HCT116 (cell line): ENCODE results near the gene SALL4. TPM values are rescaled to one million over a fixed set of nuclear protein-coding genes. Genes with fewer than 3 reads are reported as not detected.
A peak's percentile ranks its signal among the peaks of the same experiment; 100 is the strongest.
"Not testable (repeated sequence)": the region's sequence is repeated elsewhere in the genome, so short reads cannot be mapped to it uniquely, and the experiment has no call there.

Experiments
- ATAC-seq: fragments of 200-7000 bp; cut with Tn5 transposase; 2 replicates; pipeline ENCODE4 v1.9.1; 2020; ENCODE audit warnings: mild to moderate bottlenecking, moderate library complexity
- BruUV-seq: library from RNA; stranded (reverse); fragments of 400-500 nt; replicated peaks from 2 replicates; lab custom pipeline; 2021; lab: Mats Ljungman, UMichigan
- CTCF ChIA-PET: fragments of 300-600 bp; sonication (Branson Sonifier 250); formaldehyde crosslinking; loops from one replicate; lab custom pipeline; 2021; ENCODE audit warnings: antibody characterized with exemption; lab: Charles Lee
- POLR2A ChIA-PET: fragments of 300-600, 350-600 bp; sonication (Branson Sonifier 250); formaldehyde crosslinking; loops from one replicate; lab custom pipeline; 2021; ENCODE audit warnings: antibody characterized with exemption; lab: Charles Lee
- RAD21 ChIA-PET, 2 experiments: fragments of 300-600 bp; sonication (Branson Sonifier 250); formaldehyde crosslinking; loops; one replicate each; lab custom pipeline; 2023; ENCODE audit warnings: low total read pairs in 2 of 2; ENCODE audit not compliant: uncharacterized antibody in 2 of 2, unreplicated experiment in 2 of 2, low non-redundant PET in 1 of 2; lab: Charles Lee
- DNase-seq: peaks from one replicate; pipeline ENCODE4 v3.0.0-alpha.2; 2010; ENCODE audit warnings: low read depth, low spot score
- H2AFZ ChIP-seq: fragments of 200-600 bp; shearing (Covaris generic), sonication (generic); 2 replicates; pipeline ENCODE4 v1.6.1; 2017; ENCODE audit warnings: low read depth, mixed run types, mixed read lengths, antibody characterized with exemption, low read length; ENCODE audit not compliant: poor library complexity, severe bottlenecking
- H3K27ac ChIP-seq: 2 replicates; pipeline ENCODE4 v1.5.1; 2012; ENCODE audit warnings: low read depth, low read length
- H3K27me3 ChIP-seq: fragments of 200-600 bp; sonication (generic); 2 replicates; pipeline ENCODE4 v1.6.1; 2016; ENCODE audit warnings: mixed run types, low read length, mixed read lengths; ENCODE audit not compliant: insufficient read depth
- H3K36me3 ChIP-seq, 2 experiments: fragments of 200-500 bp in 1 of 2; fragments of 200-600 bp in 1 of 2; sonication (Bioruptor generic) in 1 of 2; sonication (generic) in 1 of 2; 2 replicates each; pipeline versions ENCODE4 v1.5.1 to v1.6.1; 2014 to 2016; ENCODE audit warnings: low read length in 2 of 2, inconsistent platforms in 1 of 2, mixed read lengths in 1 of 2, mixed run types in 1 of 2; ENCODE audit not compliant: insufficient read depth in 2 of 2, control insufficient read depth in 1 of 2
- H3K4me1 ChIP-seq, 2 experiments: fragments of 200-600 bp in 1 of 2; sonication (generic) in 1 of 2; 2 replicates each; pipeline versions ENCODE4 v1.5.1 to v1.6.1; 2012 to 2017; ENCODE audit warnings: low read length in 2 of 2, inconsistent platforms in 1 of 2, mild to moderate bottlenecking in 1 of 2, mixed read lengths in 1 of 2, mixed run types in 1 of 2, moderate library complexity in 1 of 2; ENCODE audit not compliant: insufficient read depth in 2 of 2, control insufficient read depth in 1 of 2
- H3K4me2 ChIP-seq: fragments of 200-600 bp; sonication (generic); 2 replicates; pipeline ENCODE4 v1.6.1; 2017; ENCODE audit warnings: mixed run types, low read length, mixed read lengths
- H3K4me3 ChIP-seq, 2 experiments: fragments of 200-600 bp in 1 of 2; sonication (generic) in 1 of 2; replicated peaks in 1 of 2; 2 replicates each; pipeline ENCODE4 v1.5.1; 2011 to 2016; ENCODE audit warnings: low read length in 2 of 2, control low read depth in 1 of 2, low read depth in 1 of 2, mild to moderate bottlenecking in 1 of 2, mixed read lengths in 1 of 2, mixed run types in 1 of 2
- H3K79me2 ChIP-seq: fragments of 200-600 bp; sonication (generic); 2 replicates; pipeline ENCODE4 v1.6.1; 2017; ENCODE audit warnings: mild to moderate bottlenecking, mixed run types, low read length, moderate library complexity, mixed read lengths; ENCODE audit not compliant: insufficient read depth
- H3K9ac ChIP-seq: fragments of 200-600 bp; sonication (generic); 2 replicates; pipeline ENCODE4 v1.6.1; 2016; ENCODE audit warnings: low read length, mixed read lengths
- H3K9me2 ChIP-seq: fragments of 200-600 bp; sonication (generic), shearing (Covaris generic); 2 replicates; pipeline ENCODE4 v1.6.1; 2017; ENCODE audit warnings: mixed run types, mild to moderate bottlenecking, moderate library complexity; ENCODE audit not compliant: insufficient read depth
- H3K9me3 ChIP-seq, 2 experiments: fragments of 200-500 bp in 1 of 2; fragments of 200-600 bp in 1 of 2; sonication (Bioruptor generic) in 1 of 2; sonication (generic) in 1 of 2; 2 replicates each; pipeline ENCODE4 v1.6.1; 2014 to 2017; ENCODE audit warnings: low read length in 2 of 2, mixed read lengths in 2 of 2, inconsistent platforms in 1 of 2, low read depth in 1 of 2, mild to moderate bottlenecking in 1 of 2, mixed run types in 1 of 2, moderate library complexity in 1 of 2; ENCODE audit not compliant: control insufficient read depth in 1 of 2, insufficient read depth in 1 of 2
- H4K20me1 ChIP-seq: fragments of 200-600 bp; sonication (generic), shearing (Covaris generic); 2 replicates; pipeline ENCODE4 v1.6.1; 2017; ENCODE audit warnings: mixed run types, mild to moderate bottlenecking, moderate library complexity; ENCODE audit not compliant: insufficient read depth
- CEBPB ChIP-seq: IDR thresholded peaks from 2 replicates; pipeline ENCODE4 v1.6.1; 2012; ENCODE audit warnings: low read depth
- FOSL1 ChIP-seq: IDR thresholded peaks from 2 replicates; pipeline ENCODE4 v1.6.1; 2012; ENCODE audit warnings: low read depth
- POLR2AphosphoS5 ChIP-seq: IDR thresholded peaks from 2 replicates; pipeline ENCODE4 v1.6.1; 2011; ENCODE audit warnings: mild to moderate bottlenecking, low read depth, low read length, moderate library complexity
- RAD21 ChIP-seq: IDR thresholded peaks from 2 replicates; pipeline ENCODE4 v1.6.1; 2012; ENCODE audit warnings: low read depth, mild to moderate bottlenecking
- SP1 ChIP-seq: IDR thresholded peaks from 2 replicates; pipeline ENCODE4 v1.6.1; 2012; ENCODE audit warnings: low read depth
- SRF ChIP-seq: IDR thresholded peaks from 2 replicates; pipeline ENCODE4 v1.6.1; 2012; ENCODE audit warnings: low read depth
- TCF7L2 ChIP-seq: IDR thresholded peaks from 2 replicates; pipeline ENCODE4 v1.7.0; 2011; ENCODE audit warnings: borderline replicate concordance, inconsistent platforms; ENCODE audit not compliant: insufficient read depth, insufficient read length; ENCODE audit errors: extremely low read depth
- ZFX ChIP-seq: fragments of 450-650 bp; IDR thresholded peaks from 2 replicates; pipeline ENCODE4 v1.6.1; 2017
- ZNF274 ChIP-seq: fragments of 200-500 bp; sonication (Bioruptor generic); IDR thresholded peaks from 2 replicates; pipeline ENCODE4 v1.6.1; 2014; ENCODE audit warnings: mild to moderate bottlenecking, low read depth, low read length, inconsistent platforms
- intact Hi-C: fragments of 100-400 bp; cut with micrococcal nuclease; formaldehyde crosslinking; loops from 2 replicates; pipeline ENCODE4 v1.10.0; 2022
- total RNA-seq: library from RNA; stranded (reverse); gene quantifications from one replicate; pipeline ENCODE4 v1.2.1, GENCODE V29; 2021; ENCODE audit not compliant: unreplicated experiment
- TF ChIP-seq, protein P1 (sequence below): IDR thresholded peaks from 2 replicates; pipeline ENCODE4 v1.6.1; 2012

The SALL4 gene
- total RNA-seq, 1 experiment from 2014 or later = 1.9 TPM

- H3K9ac ChIP-seq = peak overlapping the region; percentile 60
- H4K20me1 ChIP-seq, H2AFZ ChIP-seq, BruUV-seq, H3K9me3 ChIP-seq, H3K36me3 ChIP-seq, H3K27me3 ChIP-seq, H3K9me2 ChIP-seq, DNase-seq: not testable (repeated sequence)
- peak; percentile 51; the same call in 1 of the 2 replicates for TF ChIP-seq FOSL1
- TF ChIP-seq SP1 = peak; percentile 51
- peak overlapping the region in 1 of 2 experiments; percentile 45; a peak in 2 of 4 replicates for H3K4me3 ChIP-seq
- H3K4me2 ChIP-seq = peak overlapping the region; percentile 80
- POLR2A ChIA-PET = interaction anchor here (1.0 to 1.9 kb wide), 3 partner anchors 9 to 26 kb away, joined by 3 to 10 read pairs (median 3); no protein-coding TSS in a partner anchor
- RAD21 ChIA-PET = interaction anchor here in 1 of 2 experiments (1.1 to 1.5 kb wide), 2 partner anchors 11 to 14 kb away, joined by 3 to 4 read pairs; no protein-coding TSS in a partner anchor
- H3K4me1 ChIP-seq = peaks cover 54 to 75% of the 10 kb centered on the region in 2 experiments
- H3K79me2 ChIP-seq = peaks cover 16% of the 10 kb centered on the region
- intact Hi-C loops = loop anchor here (2.0 kb wide), 1 partner anchor 29 kb away; no protein-coding TSS in a partner anchor
- peak; percentile 62 for ATAC-seq
- peak overlapping the region; percentile 86 for H3K27ac ChIP-seq
- CTCF ChIA-PET = interaction anchor here (1.2 kb wide), 1 partner anchor 26 kb away, joined by 3 read pairs; no protein-coding TSS in a partner anchor
These were observed 64.1 kb downstream of the SALL4 start for GRCh38 chr20:51738261-51738660.

DNA sequence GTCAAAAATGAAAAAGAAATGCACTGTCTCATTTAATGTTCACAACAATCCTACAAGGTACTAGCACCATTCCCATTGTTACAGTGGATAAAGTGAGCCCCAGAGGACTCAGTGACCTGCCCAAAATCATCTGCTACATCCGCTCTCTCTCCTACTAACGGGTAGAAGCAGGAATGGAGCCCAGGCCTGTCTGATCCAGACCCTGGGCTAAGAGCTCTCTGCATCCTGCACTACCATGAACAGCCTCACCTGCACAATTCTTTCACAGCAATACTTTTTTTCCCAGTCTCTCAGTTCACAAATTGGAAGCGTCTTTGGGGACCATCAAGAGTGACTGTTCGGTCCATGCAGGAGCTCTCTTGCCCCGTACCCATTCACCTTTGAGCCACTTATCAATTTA lies 65.4 kb downstream of the SALL4 start:
- no peak overlapping the region for H3K4me3 ChIP-seq
- no peaks in the 10 kb centered on the region for H3K9me3 ChIP-seq
- no peak for DNase-seq
- no TSS peak for BruUV-seq
- no peaks in the 10 kb centered on the region for H3K27me3 ChIP-seq
- no peak overlapping the region for H3K9ac ChIP-seq
- ATAC-seq = no peak
- no peaks in the 10 kb centered on the region for H3K36me3 ChIP-seq
- no peak for TF ChIP-seq ZFX
- no peak for TF ChIP-seq RAD21
- TF ChIP-seq, protein P1, sequence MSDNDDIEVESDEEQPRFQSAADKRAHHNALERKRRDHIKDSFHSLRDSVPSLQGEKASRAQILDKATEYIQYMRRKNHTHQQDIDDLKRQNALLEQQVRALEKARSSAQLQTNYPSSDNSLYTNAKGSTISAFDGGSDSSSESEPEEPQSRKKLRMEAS = no peak
- no peak for TF ChIP-seq POLR2AphosphoS5
- no peak for TF ChIP-seq CEBPB
- no peak for TF ChIP-seq ZNF274
- no peak for TF ChIP-seq SRF
- no peak for TF ChIP-seq TCF7L2
- POLR2A ChIA-PET = interaction anchor here (0.7 kb wide), 1 partner anchor 41 kb away, joined by 4 read pairs; no protein-coding TSS in a partner anchor
- peaks cover 15% of the 10 kb centered on the region for H3K79me2 ChIP-seq
- no peak overlapping the region for H3K27ac ChIP-seq
- no peaks in the 10 kb centered on the region for H3K9me2 ChIP-seq
- peaks cover 42 to 72% of the 10 kb centered on the region in 2 experiments for H3K4me1 ChIP-seq
- no peaks in the 10 kb centered on the region for H4K20me1 ChIP-seq
- H2AFZ ChIP-seq = no peak overlapping the region
- no peak overlapping the region for H3K4me2 ChIP-seq
- RAD21 ChIA-PET = no interaction called here
- intact Hi-C loops = no loop called here
- CTCF ChIA-PET = interaction anchor here (1.0 to 1.2 kb wide), 2 partner anchors 13 to 36 kb away, joined by 3 to 4 read pairs; no protein-coding TSS in a partner anchor
